ENCODE measurements around the gene PTPRN2. TPM values are rescaled to one million over a fixed set of nuclear protein-coding genes. Genes with fewer than 3 reads are reported as not detected.

The PTPRN2 gene
- total RNA-seq, 2 experiments from 2014 or later = 0.70 TPM; not detected in 1

DNA sequence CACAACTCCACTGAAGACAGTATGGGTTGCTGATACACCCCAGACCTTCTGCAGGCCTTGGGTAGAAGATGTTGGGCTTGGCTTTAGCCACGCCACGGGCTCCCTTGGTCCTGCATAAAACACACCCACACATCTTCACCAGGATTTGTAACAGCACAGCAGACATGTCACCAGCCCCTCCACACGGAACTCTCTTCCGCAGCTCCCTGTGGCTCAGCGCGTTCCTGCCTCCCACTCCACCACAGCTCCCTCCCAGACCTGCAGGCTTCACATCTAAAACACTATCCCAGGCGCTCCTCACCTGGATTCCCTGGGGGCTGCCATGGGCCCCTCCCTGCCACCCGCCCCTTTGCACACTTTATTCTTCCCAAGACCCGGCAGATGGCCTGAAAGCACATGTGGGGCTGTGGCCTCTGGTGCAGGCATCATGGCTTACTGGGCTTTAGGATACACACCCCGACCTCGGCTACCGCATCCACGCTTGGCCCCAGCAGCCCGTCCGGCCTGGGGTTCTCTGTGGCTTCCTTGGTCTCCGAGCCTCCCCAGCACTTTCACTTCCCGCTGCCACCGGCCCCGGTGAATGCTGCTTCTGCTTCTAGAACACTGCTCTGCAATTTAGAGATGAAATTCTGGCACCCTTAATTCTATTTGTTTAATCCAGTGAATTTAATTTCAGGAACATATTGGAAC lies 818.0 kb downstream of the PTPRN2 start:
- H3K4me2 ChIP-seq (ENCODE audit: low read length) = no peak overlapping the region
- H3K4me3 ChIP-seq (ENCODE audit: low read depth, low read length, poor library complexity, severe bottlenecking) = no peak overlapping the region
- no TSS peak for BruUV-seq (replicated peaks)
- no peaks in the 10 kb centered on the region for H3K9me3 ChIP-seq (ENCODE audit: low read length)
- intact Hi-C loops (cut with micrococcal nuclease; ENCODE audit: unreplicated experiment) = no loop called here
- no peak overlapping the region for H2AFZ ChIP-seq (ENCODE audit: low read length)
- H3K9me2 ChIP-seq (ENCODE audit: insufficient read depth, low read length) = no peaks in the 10 kb centered on the region
- H3K27ac ChIP-seq (ENCODE audit: low read depth, low read length, poor library complexity, severe bottlenecking) = no peak overlapping the region
- H3K4me1 ChIP-seq (ENCODE audit: insufficient read depth, low read length, poor library complexity, severe bottlenecking) = no peaks in the 10 kb centered on the region
- H3K36me3 ChIP-seq (ENCODE audit: insufficient read depth, low read length) = no peaks in the 10 kb centered on the region
- no peaks in the 10 kb centered on the region for H3K79me2 ChIP-seq (ENCODE audit: insufficient read depth, low read depth, low read length)
- H4K20me1 ChIP-seq (ENCODE audit: insufficient read depth, low read length) = no peaks in the 10 kb centered on the region
- POLR2A ChIA-PET = no interaction called here
- CTCF ChIA-PET (ENCODE audit: unreplicated experiment) = no interaction called here
- no peak for DNase-seq (ENCODE audit: low spot score)
- TF ChIP-seq, protein P1, sequence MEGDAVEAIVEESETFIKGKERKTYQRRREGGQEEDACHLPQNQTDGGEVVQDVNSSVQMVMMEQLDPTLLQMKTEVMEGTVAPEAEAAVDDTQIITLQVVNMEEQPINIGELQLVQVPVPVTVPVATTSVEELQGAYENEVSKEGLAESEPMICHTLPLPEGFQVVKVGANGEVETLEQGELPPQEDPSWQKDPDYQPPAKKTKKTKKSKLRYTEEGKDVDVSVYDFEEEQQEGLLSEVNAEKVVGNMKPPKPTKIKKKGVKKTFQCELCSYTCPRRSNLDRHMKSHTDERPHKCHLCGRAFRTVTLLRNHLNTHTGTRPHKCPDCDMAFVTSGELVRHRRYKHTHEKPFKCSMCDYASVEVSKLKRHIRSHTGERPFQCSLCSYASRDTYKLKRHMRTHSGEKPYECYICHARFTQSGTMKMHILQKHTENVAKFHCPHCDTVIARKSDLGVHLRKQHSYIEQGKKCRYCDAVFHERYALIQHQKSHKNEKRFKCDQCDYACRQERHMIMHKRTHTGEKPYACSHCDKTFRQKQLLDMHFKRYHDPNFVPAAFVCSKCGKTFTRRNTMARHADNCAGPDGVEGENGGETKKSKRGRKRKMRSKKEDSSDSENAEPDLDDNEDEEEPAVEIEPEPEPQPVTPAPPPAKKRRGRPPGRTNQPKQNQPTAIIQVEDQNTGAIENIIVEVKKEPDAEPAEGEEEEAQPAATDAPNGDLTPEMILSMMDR (conservative IDR thresholded peaks at IDR 0.05; ENCODE audit: low read length) = no peak
- TF ChIP-seq EZH2phosphoT487 (IDR thresholded peaks at IDR 0.05; ENCODE audit: borderline replicate concordance, low read depth, low read length) = no peak

DNA sequence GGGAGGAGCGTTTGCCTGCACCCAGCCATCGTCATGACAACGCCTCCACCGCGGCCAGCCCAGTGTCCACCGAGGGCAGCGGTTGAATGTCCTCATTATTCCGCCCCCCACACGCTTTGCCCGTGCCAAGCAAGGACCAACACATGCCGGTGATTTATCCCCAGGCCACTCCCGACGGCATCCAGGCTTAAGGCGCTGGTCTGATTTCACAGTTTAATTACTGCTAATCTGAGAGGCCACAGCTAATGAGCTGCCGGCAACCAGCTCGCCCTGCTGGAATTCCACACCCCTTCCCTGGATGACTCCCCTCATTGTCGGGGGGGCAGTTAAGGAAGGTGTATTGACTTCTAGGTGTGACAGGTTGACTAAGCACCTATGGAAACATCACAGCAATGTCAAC lies 818.5 kb downstream of the PTPRN2 start:
- POLR2A ChIA-PET = no interaction called here
- H3K4me1 ChIP-seq (ENCODE audit: insufficient read depth, low read length, poor library complexity, severe bottlenecking) = no peaks in the 10 kb centered on the region
- no peak overlapping the region for H2AFZ ChIP-seq (ENCODE audit: low read length)
- no peak overlapping the region for H3K4me3 ChIP-seq (ENCODE audit: low read depth, low read length, poor library complexity, severe bottlenecking)
- H3K4me2 ChIP-seq (ENCODE audit: low read length) = no peak overlapping the region
- H4K20me1 ChIP-seq (ENCODE audit: insufficient read depth, low read length) = no peaks in the 10 kb centered on the region
- TF ChIP-seq EZH2phosphoT487 (IDR thresholded peaks at IDR 0.05; ENCODE audit: borderline replicate concordance, low read depth, low read length) = no peak
- TF ChIP-seq, protein P1 (conservative IDR thresholded peaks at IDR 0.05; ENCODE audit: low read length) = no peak
- no TSS peak for BruUV-seq (replicated peaks)
- intact Hi-C loops (cut with micrococcal nuclease; ENCODE audit: unreplicated experiment) = no loop called here
- H3K27ac ChIP-seq (ENCODE audit: low read depth, low read length, poor library complexity, severe bottlenecking) = no peak overlapping the region
- H3K9me2 ChIP-seq (ENCODE audit: insufficient read depth, low read length) = no peaks in the 10 kb centered on the region
- no peaks in the 10 kb centered on the region for H3K79me2 ChIP-seq (ENCODE audit: insufficient read depth, low read depth, low read length)
- DNase-seq (ENCODE audit: low spot score) = no peak
- CTCF ChIA-PET (ENCODE audit: unreplicated experiment) = no interaction called here
- H3K9me3 ChIP-seq (ENCODE audit: low read length) = no peaks in the 10 kb centered on the region
- H3K36me3 ChIP-seq (ENCODE audit: insufficient read depth, low read length) = no peaks in the 10 kb centered on the region

DNA sequence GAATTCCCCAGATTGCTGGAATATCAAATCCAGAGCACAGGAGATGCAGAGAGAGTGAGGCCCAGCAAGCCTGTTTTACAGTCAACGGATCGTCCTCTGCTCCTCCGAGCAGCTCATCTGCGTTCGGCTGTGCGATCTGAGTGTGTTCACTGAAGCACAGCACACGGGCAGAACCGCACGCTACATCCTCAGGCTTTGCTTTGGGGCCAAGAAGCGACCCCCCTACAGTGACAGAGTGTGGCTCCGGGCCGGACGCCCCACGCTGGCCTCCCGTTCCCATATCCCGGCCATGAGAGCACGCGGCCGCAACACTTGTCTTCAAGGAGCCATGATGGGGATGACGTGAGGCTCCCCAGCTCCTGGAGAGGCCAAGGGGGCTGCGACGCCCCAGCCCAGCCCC lies 819.4 kb downstream of the PTPRN2 start:
- BruUV-seq (replicated peaks) = no TSS peak
- no peak for DNase-seq (ENCODE audit: low spot score)

More for the DNA sequence above, 819.4 kb downstream of the PTPRN2 start:
- POLR2A ChIA-PET = no interaction called here
- no peaks in the 10 kb centered on the region for H3K79me2 ChIP-seq (ENCODE audit: insufficient read depth, low read depth, low read length)
- H3K9me3 ChIP-seq (ENCODE audit: low read length) = no peaks in the 10 kb centered on the region
- H3K4me1 ChIP-seq (ENCODE audit: insufficient read depth, low read length, poor library complexity, severe bottlenecking) = no peaks in the 10 kb centered on the region
- no peaks in the 10 kb centered on the region for H4K20me1 ChIP-seq (ENCODE audit: insufficient read depth, low read length)
- intact Hi-C loops (cut with micrococcal nuclease; ENCODE audit: unreplicated experiment) = no loop called here
- no peak overlapping the region for H3K4me2 ChIP-seq (ENCODE audit: low read length)
- H2AFZ ChIP-seq (ENCODE audit: low read length) = no peak overlapping the region
- no peak overlapping the region for H3K4me3 ChIP-seq (ENCODE audit: low read depth, low read length, poor library complexity, severe bottlenecking)
- H3K36me3 ChIP-seq (ENCODE audit: insufficient read depth, low read length) = no peaks in the 10 kb centered on the region
- TF ChIP-seq, protein P1 (conservative IDR thresholded peaks at IDR 0.05; ENCODE audit: low read length) = no peak
- TF ChIP-seq EZH2phosphoT487 (IDR thresholded peaks at IDR 0.05; ENCODE audit: borderline replicate concordance, low read depth, low read length) = no peak
- CTCF ChIA-PET (ENCODE audit: unreplicated experiment) = no interaction called here
- H3K9me2 ChIP-seq (ENCODE audit: insufficient read depth, low read length) = no peaks in the 10 kb centered on the region
- no peak overlapping the region for H3K27ac ChIP-seq (ENCODE audit: low read depth, low read length, poor library complexity, severe bottlenecking)

Data from OCI-LY7 (cell line).